Activated CD8-positive, alpha-beta T cell treated with anti-CD3 and anti-CD28 coated beads for 36 hours (primary cell): ENCODE data around the gene NEDD9. TPM values are rescaled to one million over a fixed set of nuclear protein-coding genes. Genes with fewer than 3 reads are reported as not detected.

Experiments used
- ATAC-seq: fragments of 200-7000 bp; cut with Tn5 transposase; one replicate; pipeline ENCODE4 v1.10.0; 2021; ENCODE audit warnings: mild to moderate bottlenecking, moderate library complexity
- CTCF ChIA-PET: fragments of 350-600 bp; sonication (Branson Sonifier 250); formaldehyde crosslinking; loops from one replicate; lab custom pipeline; 2021; ENCODE audit warnings: antibody characterized with exemption; lab: Charles Lee
- POLR2A ChIA-PET: fragments of 350-600 bp; sonication (Branson Sonifier 250); formaldehyde crosslinking; loops from one replicate; lab custom pipeline; 2021; ENCODE audit warnings: antibody characterized with exemption; lab: Charles Lee
- DNase-seq: peaks from one replicate; pipeline ENCODE4 v3.0.0-alpha.2; 2020
- H3K27ac Mint-ChIP-seq: one replicate; pipeline ENCODE4 v1.8.0; 2021; ENCODE audit warnings: mild to moderate bottlenecking, mixed read lengths
- H3K27me3 Mint-ChIP-seq: one replicate; pipeline ENCODE4 v1.8.0; 2021; ENCODE audit warnings: mixed read lengths
- H3K36me3 Mint-ChIP-seq: one replicate; pipeline ENCODE4 v1.8.0; 2021; ENCODE audit warnings: low read depth, mixed read lengths
- H3K4me1 Mint-ChIP-seq: one replicate; pipeline ENCODE4 v1.8.0; 2021; ENCODE audit warnings: low read depth, mixed read lengths
- H3K4me3 Mint-ChIP-seq: one replicate; pipeline ENCODE4 v1.8.0; 2021; ENCODE audit warnings: mild to moderate bottlenecking, moderate library complexity, mixed read lengths
- H3K9me3 Mint-ChIP-seq: one replicate; pipeline ENCODE4 v1.8.0; 2021; ENCODE audit warnings: mixed read lengths
- intact Hi-C: fragments of 100-400 bp; cut with micrococcal nuclease; formaldehyde crosslinking; loops from one replicate; pipeline ENCODE4 v1.10.0; 2022
- total RNA-seq, 2 experiments: library from RNA; stranded (reverse); gene quantifications; one replicate each; pipeline ENCODE4 v1.2.3, GENCODE V29; 2021
- TF ChIP-seq, protein P1 (sequence below): fragments of 200-600 bp; IDR thresholded peaks from one replicate; pipeline ENCODE4 v1.8.0; 2022; ENCODE audit warnings: antibody characterized with exemption, mild to moderate bottlenecking

The NEDD9 gene
- total RNA-seq, 2 experiments from 2014 or later: 26.6 to 29.7 TPM

DNA sequence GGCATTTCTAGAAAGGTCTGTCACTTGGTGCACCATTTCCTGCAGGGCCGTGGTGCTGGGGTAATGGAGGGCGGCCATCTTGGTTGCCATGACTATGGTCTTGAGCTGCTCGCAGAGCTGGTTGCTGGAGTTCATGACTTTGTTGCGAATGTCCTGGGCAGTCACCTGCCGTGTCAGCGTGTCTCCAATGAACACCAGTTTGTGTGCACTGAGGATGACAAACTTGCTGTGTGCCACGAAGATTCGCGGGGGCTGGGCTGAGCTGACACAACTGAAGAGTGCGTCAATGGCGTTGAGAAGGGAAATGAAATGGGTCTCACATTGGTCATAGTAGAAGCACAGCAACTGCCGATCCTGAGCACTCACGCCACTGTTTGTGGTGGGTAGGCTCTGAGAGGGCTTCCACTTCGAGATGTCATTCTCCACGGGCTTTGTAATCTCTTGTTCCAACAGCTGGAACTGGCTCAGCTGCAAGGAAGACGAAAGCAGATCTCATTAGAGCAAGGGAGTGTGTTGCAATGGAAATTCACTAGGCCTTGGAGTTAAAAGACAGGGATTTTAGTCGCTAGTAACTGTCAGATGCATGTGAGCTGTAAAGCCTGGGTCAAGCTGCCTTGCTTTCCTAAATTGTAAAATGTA, 47.1 kb downstream of the NEDD9 start:
- ATAC-seq (no peak), DNase-seq (no peak)
- intact Hi-C loops: no loop called here
- CTCF ChIA-PET: interaction anchor here (1.6 to 2.7 kb wide), 3 partner anchors 13 to 312 kb away, joined by 4 to 9 read pairs (median 6); no protein-coding TSS in a partner anchor
- Mint-ChIP-seq H3K36me3 (peaks cover 65% of the 10 kb centered on the region), H3K4me1 (no peaks in the 10 kb centered on the region), H3K27me3 (no peaks in the 10 kb centered on the region), H3K9me3 (peaks cover 7% of the 10 kb centered on the region), H3K4me3 (no peak overlapping the region), H3K27ac (no peak overlapping the region)
- TF ChIP-seq, protein P1, sequence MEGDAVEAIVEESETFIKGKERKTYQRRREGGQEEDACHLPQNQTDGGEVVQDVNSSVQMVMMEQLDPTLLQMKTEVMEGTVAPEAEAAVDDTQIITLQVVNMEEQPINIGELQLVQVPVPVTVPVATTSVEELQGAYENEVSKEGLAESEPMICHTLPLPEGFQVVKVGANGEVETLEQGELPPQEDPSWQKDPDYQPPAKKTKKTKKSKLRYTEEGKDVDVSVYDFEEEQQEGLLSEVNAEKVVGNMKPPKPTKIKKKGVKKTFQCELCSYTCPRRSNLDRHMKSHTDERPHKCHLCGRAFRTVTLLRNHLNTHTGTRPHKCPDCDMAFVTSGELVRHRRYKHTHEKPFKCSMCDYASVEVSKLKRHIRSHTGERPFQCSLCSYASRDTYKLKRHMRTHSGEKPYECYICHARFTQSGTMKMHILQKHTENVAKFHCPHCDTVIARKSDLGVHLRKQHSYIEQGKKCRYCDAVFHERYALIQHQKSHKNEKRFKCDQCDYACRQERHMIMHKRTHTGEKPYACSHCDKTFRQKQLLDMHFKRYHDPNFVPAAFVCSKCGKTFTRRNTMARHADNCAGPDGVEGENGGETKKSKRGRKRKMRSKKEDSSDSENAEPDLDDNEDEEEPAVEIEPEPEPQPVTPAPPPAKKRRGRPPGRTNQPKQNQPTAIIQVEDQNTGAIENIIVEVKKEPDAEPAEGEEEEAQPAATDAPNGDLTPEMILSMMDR: no peak
- POLR2A ChIA-PET: interaction anchor here (0.6 to 1.8 kb wide), 2 partner anchors 15 to 236 kb away, joined by 3 to 6 read pairs; no protein-coding TSS in a partner anchor

DNA sequence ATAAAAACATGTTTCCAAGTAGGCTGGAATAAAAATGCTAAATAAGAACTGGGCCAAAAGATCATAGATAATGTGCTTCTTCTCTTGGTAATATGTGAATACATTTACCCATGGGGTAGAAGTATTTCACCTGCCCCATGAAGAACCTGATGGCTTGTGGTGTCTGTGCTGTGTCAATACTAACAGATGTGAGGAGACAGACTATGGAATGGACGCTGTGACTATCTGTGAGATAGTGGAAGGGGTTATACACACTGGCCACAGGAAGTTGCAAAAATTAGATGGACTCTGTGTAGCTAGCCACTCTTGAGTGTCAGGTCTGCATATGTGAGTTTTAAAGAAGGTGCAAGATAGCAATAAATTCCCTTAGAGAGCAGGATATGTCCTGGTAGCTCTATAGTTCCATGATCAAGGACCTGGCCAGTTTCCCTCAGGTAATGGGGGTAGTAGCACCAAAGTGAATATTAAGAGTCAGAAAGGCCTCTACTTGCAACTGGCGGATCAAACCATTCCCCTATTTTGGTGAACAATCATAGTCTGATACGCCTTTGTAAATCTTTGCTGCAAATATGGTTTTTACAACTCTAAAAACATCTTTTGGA, 48.6 kb downstream of the NEDD9 start:
- Mint-ChIP-seq H3K4me1 (no peaks in the 10 kb centered on the region), H3K27ac (peak overlapping the region; percentile 19), H3K9me3 (peaks cover 7% of the 10 kb centered on the region), H3K27me3 (no peaks in the 10 kb centered on the region), H3K36me3 (peaks cover 59% of the 10 kb centered on the region), H3K4me3 (no peak overlapping the region)
- no peak for ATAC-seq
- DNase-seq: no peak
- TF ChIP-seq, protein P1: no peak
- POLR2A ChIA-PET: no interaction called here
- CTCF ChIA-PET: interaction anchor here (2.0 to 2.7 kb wide), 2 partner anchors 12 to 314 kb away, joined by 6 to 9 read pairs; no protein-coding TSS in a partner anchor
- intact Hi-C loops: no loop called here

DNA sequence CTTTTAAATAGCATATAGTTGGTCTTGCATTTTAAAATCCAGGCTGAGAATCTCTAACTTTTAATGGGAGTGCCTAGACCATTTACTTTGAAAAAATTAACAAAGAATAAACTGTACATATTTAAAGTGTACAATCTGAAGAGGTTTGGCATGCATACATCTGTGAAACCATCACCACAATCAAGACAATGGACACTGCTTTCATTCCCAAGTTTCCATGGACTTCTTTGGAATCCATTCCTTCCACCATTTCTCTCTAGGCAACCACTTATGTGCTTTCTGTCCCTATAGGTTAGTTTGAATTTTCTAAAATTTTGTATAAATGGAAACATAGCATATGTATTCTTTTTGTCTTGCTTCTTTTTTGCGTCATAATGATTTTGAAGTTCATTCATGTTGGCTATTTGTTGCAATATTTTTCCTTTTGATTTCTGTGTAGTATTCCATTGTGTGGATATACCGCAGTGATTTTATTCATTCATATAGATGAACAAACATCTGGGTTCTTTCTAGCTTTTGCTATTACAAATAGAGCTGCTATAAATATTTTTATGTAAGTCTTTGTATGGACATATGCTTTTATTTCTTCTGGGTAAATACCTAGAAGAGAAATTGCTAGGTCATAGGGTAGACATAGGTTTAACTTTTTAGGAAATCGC, 50.9 kb downstream of the NEDD9 start:
- Mint-ChIP-seq H3K27ac (no peak overlapping the region), H3K36me3 (peaks cover 38% of the 10 kb centered on the region), H3K4me1 (no peaks in the 10 kb centered on the region), H3K4me3 (no peak overlapping the region), H3K9me3 (peaks cover 7% of the 10 kb centered on the region), H3K27me3 (no peaks in the 10 kb centered on the region)
- CTCF ChIA-PET: no interaction called here
- POLR2A ChIA-PET: no interaction called here
- intact Hi-C loops: no loop called here
- TF ChIP-seq, protein P1: no peak
- no peak for DNase-seq
- ATAC-seq: no peak

DNA sequence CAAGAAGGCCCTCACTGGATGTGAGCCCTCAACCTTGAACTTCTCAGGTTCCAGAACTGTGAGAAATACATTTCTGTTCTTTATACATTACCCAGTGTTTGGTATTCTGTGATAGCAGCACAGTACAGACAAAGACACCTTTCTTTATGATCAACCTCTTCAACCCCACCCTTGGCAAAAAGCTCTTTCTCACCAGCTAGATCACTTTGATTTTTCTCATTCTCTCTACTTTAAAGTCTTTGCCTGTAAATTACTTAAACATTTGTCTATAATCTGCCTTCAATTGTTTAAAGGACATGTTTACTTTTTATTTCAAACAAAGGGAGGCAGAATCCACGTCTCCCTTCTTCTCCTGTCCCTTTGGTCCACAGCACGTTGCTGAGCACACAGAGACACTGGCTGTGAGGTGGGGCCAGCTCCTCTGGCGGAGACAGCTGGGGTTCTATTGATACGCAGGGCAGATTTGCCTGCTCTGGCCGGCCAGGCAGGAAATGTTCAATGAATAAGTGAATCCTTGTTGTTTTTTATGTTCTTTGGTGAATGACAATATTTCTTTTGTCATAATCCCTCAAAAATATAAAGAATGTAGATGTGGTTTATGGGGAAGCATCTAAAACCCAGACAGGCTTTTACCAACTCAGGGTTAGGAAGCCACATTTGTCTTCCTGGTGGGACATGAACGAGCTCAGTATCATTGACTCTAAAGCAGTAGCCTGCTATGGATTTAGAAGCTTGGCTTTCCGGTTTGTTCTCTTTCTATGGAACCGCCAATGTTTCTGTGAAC, 52.9 kb downstream of the NEDD9 start:
- CTCF ChIA-PET: interaction anchor here (1.2 to 1.7 kb wide), 2 partner anchors 8 to 317 kb away, joined by 5 to 13 read pairs; no protein-coding TSS in a partner anchor
- ATAC-seq (no peak), DNase-seq (no peak)
- POLR2A ChIA-PET: interaction anchor here (1.4 kb wide), 1 partner anchor 41 kb away, joined by 3 read pairs; no protein-coding TSS in a partner anchor
- Mint-ChIP-seq H3K27me3 (no peaks in the 10 kb centered on the region), H3K9me3 (peaks cover 7% of the 10 kb centered on the region), H3K27ac (no peak overlapping the region), H3K4me1 (no peaks in the 10 kb centered on the region), H3K4me3 (no peak overlapping the region), H3K36me3 (peaks cover 22% of the 10 kb centered on the region)
- intact Hi-C loops: loop anchor here (10.0 kb wide), 1 partner anchor 235 kb away; no protein-coding TSS in a partner anchor
- TF ChIP-seq, protein P1: no peak
